Activated naive CD4-positive, alpha-beta T cell treated with anti-CD3 and anti-CD28 coated beads, Interleukin-2, amount 50 U/mL, for 72 hours (primary cell): ENCODE measurements around the gene NT5DC3. TPM values are rescaled to one million over a fixed set of nuclear protein-coding genes. Genes with fewer than 3 reads are reported as not detected.

ENCODE experiments used
- ATAC-seq, 2 donors: fragments of 150-1000 bp; cut with Tn5 transposase; 2 replicates each; pipeline ENCODE4 v1.10.0; 2021; ENCODE audit warnings: mild to moderate bottlenecking in 2 of 2, moderate library complexity in 2 of 2
- DNase-seq, 2 donors: peaks; one replicate each; pipeline ENCODE4 v3.0.0; 2021 to 2022; ENCODE audit warnings: low spot score in 2 of 2
- H3K27ac Mint-ChIP-seq, 2 donors: one replicate each; pipeline ENCODE4 v1.8.0; 2022; ENCODE audit warnings: mild to moderate bottlenecking in 2 of 2, mixed read lengths in 2 of 2
- H3K36me3 Mint-ChIP-seq, 2 donors: one replicate each; pipeline ENCODE4 v1.8.0; 2022; ENCODE audit warnings: mixed read lengths in 2 of 2
- H3K9me3 Mint-ChIP-seq, 2 donors: one replicate each; pipeline ENCODE4 v1.8.0; 2022; ENCODE audit warnings: mixed read lengths in 2 of 2
- total RNA-seq, 2 donors: library from RNA; stranded (reverse); gene quantifications; one replicate each; pipeline ENCODE4 v1.2.3, GENCODE V29; 2022

Gene NT5DC3
- total RNA-seq, 2 donors from 2014 or later = 5.4 to 6.7 TPM

DNA sequence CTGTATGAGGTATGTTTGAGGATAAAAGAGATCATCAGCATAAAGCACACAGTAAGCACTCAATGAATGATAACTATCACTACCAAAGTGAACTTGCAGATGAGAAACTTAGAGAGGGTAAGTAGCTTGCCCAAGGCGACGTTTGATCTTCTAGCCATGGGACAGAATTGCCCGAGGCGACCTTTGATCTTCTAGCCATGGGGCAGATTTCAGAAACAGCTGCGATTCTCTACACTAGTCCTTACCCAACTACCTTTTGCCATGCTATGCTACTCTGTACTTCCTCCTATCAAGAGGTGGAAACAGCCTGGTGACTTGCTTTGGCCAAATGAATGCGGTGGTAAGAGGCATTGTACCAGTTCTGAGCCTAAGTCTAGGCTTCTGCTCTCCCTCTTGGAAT, 23.7 kb upstream of the NT5DC3 start:
- DNase-seq = no peak
- Mint-ChIP-seq H3K27ac (no peak overlapping the region), H3K36me3 (no peaks in the 10 kb centered on the region), H3K9me3 (no peaks in the 10 kb centered on the region)
- no peak for ATAC-seq

DNA sequence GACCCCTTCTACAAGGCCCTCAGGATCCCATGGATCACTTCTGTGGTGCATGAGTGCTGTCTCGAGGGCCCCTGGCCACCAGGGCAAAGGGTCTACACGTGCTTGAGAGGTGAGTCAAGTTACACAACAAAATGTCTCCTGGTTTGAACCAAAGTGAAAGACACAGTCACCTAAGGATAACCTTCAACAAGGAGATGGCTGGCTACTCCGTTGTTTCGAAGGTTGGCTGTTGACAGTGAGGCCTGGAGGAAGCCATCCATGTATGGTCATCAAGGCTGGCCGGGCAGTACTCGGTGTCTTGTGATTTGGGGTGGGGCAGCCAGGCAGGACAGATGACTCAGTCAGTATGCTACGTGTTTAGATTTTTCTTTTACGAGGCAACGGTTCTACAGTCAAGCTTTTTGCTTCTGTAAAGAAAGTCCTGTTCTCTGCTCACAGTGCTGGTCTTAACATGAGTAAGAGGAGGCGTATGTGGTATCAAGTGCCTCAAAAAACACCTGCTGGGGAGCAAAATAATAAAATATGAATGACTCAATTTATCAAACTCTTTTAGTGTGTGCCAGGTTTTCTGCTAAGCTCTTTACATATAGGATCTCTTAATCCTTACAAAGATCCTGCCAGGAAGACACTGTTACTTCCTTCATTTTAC, 18.0 kb upstream of the NT5DC3 start:
- Mint-ChIP-seq H3K27ac (no peak overlapping the region), H3K9me3 (no peaks in the 10 kb centered on the region), H3K36me3 (no peaks in the 10 kb centered on the region)
- ATAC-seq (no peak), DNase-seq (no peak)

DNA sequence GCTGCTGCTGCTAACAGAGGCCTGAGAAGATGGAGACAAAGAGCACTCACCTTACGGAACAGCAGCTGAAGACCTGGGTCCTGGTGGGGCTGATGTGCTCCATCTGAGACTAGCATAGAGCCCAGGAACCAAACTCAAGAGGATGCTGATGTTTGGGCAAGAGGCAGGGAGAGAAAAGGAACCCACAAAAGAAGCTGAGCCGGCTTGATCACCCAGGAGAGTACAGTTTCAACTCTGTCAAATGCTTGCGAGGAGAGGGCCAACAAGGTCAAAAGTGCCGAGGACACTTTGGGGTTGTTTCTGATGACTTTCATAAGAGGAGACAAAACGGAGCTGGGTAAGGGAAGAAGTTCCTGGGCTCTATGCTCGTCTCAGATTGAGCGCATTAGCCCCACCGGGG, 17.3 kb upstream of the NT5DC3 start:
- no peak for DNase-seq
- H3K9me3 Mint-ChIP-seq = no peaks in the 10 kb centered on the region
- no peak for ATAC-seq
- H3K27ac Mint-ChIP-seq = no peak overlapping the region
- H3K36me3 Mint-ChIP-seq = no peaks in the 10 kb centered on the region

DNA sequence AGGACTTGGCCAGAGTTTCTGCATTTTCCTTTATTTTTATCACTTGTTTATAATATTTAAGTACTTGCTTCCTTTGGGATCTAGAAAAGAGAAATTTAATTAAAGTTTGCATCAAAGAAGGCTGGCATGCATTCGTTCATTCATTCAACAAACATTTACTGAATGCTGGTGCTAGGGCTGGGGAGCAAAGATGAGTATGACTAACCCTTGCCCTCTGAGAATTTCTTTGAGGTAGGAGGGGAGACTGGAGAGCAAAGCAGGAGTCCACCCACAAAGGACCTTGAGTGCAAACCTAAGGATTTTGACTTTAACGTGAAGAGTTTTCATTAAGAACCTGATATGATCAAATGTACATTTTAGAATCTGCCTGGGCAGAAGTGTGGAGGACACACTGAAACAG, 16.1 kb upstream of the NT5DC3 start:
- no peaks in the 10 kb centered on the region for H3K36me3 Mint-ChIP-seq
- DNase-seq (no peak), ATAC-seq (no peak)
- H3K27ac Mint-ChIP-seq = no peak overlapping the region
- no peaks in the 10 kb centered on the region for H3K9me3 Mint-ChIP-seq

DNA sequence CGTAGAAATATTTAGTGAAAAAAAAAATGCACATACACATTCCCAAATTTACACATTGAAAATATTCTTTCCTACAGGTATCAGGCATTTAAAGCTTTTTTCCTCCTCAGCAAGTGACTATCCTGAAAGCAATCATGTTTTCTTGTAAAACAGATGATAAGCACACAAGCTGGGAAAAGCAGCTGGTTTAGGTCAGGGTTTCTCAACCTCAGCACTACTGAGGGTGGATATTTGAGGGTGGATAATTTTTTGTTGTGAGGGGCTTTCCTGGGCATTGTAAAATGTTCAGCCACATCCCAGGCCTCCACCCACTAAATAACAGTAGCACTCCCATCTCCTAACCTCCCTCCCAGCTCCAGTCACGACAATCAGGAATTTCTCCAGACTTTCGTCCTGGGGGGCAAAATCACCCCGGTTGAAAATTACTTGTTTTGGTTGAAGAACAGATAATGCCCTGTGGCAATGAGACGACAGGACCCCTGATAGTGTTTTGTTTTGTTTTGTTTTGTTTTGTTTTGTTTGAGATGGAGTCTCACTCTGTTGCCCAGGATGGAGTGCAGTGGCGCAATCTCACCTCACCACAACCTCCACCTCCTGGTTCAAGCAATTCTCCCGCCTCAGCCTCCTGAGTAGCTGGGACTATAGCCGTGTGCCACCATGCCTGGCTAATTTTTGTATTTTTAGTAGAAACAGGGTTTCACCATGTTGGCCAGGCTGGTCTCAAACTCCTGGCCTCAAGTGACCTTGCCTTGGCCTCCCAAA, 15.0 kb upstream of the NT5DC3 start:
- no peak for ATAC-seq

DNA sequence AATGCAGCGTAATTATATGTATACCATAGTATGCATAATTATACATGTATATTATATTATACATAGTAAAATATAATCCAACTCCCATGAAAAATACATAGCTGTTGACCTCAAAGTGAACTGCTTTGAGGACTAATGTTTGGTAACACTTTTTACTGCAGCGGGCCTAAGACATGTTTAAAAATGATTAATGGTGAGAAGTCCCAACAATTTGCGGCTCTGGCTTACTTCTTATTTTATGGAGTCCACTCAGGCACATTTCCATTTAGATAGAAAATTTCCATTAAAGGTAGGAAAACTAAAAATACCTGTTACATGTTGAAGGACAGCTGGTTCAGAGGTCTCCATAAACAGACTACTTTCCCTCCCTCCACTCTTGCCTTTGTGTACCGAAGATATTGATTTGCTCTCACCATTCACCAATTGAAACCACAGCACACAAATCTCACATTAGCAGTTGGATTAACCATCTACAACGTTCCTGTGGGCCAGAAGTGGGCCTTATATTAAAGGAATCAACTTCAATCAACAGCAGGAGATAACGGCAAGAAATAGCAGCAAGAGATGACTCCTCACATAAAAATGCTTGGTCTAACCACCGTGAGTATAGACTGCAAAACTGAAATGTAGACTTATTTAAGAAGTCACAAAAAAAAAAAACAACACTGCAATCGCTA, 14.1 kb upstream of the NT5DC3 start:
- no peaks in the 10 kb centered on the region for H3K36me3 Mint-ChIP-seq
- H3K27ac Mint-ChIP-seq = no peak overlapping the region
- ATAC-seq = no peak
- no peak for DNase-seq
- H3K9me3 Mint-ChIP-seq = no peaks in the 10 kb centered on the region

More for the DNA sequence above, 15.0 kb upstream of the NT5DC3 start:
- Mint-ChIP-seq H3K27ac (no peak overlapping the region), H3K9me3 (no peaks in the 10 kb centered on the region), H3K36me3 (no peaks in the 10 kb centered on the region)
- no peak for DNase-seq

DNA sequence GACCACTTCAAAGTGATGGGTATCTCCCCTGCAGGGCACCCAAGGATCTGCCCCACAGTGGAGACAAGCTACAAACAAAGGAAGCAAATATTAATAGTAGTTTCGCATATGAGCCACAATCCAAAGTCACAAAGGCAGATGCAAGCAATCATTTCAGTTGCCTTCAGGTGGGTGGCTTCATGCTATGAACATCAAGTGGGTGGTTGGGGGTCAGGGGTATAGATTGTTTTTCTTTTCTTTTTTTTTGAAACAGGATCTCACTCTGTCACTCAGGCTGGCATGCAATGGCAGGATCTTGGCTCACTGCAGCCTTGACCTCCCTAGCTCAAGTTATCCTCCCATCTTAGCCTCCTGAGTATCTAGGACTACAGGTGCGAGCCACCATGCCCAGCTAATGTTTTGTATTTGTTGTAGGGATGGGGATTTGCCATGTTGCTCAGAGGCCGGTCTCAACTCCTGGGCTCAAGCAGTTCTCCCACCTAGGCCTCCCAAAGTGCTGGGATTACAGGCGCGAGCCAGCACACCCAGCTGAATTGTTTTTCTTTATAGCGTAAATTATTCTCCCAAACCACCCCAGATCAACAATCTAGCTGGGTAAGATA, 13.4 kb upstream of the NT5DC3 start:
- DNase-seq (no peak), ATAC-seq (no peak)
- Mint-ChIP-seq H3K9me3 (no peaks in the 10 kb centered on the region), H3K36me3 (no peaks in the 10 kb centered on the region), H3K27ac (no peak overlapping the region)

DNA sequence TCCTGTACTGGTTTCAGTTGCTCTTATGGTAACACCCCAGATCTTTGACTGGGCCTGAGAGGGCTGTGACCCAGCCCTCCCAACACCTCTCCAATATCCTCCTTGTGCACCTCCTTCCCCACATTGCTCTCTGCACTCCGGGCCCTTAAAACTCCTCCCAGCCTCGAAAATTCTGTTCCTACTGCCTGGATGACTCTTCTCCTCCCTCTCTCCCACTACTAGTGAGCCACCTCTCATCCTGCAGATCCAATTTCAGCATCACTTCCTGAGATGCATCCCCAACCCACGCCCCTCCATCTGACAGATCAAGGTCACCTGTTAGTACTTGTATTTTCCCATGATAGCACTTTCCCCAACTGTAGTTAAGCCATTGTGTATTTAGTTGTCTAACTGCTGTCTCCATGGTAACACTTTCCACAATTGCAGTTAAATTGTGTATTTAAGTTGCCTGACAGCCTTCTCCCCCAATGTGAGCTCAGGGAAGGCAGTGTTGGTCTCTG, 11.5 kb upstream of the NT5DC3 start:
- no peaks in the 10 kb centered on the region for H3K9me3 Mint-ChIP-seq
- ATAC-seq = no peak
- H3K36me3 Mint-ChIP-seq = no peaks in the 10 kb centered on the region
- DNase-seq = no peak
- no peak overlapping the region for H3K27ac Mint-ChIP-seq

DNA sequence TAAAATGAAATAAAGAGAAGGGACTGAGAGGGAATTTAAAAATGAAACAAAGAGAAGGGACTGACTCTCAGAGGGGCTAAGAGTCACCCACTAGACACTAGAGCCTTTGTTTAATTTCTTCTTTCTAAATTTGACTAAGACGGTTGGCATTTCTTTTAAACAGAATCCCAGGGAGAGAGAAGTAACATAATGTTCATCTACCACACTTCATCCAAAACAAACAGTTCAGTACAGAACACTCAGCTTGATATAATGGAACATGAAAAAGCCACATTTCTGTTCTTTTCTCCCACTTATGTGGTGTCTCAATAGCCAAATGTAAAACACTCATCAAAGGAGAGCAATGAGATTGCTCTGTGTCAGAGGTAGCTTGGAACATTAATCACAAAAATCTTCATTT, 10.1 kb upstream of the NT5DC3 start:
- peak in 1 of 2 donors; percentile 54 for ATAC-seq
- no peak for DNase-seq
- no peaks in the 10 kb centered on the region for H3K9me3 Mint-ChIP-seq
- H3K27ac Mint-ChIP-seq = peak overlapping the region in 1 of 2 donors; percentile 76
- no peaks in the 10 kb centered on the region for H3K36me3 Mint-ChIP-seq

DNA sequence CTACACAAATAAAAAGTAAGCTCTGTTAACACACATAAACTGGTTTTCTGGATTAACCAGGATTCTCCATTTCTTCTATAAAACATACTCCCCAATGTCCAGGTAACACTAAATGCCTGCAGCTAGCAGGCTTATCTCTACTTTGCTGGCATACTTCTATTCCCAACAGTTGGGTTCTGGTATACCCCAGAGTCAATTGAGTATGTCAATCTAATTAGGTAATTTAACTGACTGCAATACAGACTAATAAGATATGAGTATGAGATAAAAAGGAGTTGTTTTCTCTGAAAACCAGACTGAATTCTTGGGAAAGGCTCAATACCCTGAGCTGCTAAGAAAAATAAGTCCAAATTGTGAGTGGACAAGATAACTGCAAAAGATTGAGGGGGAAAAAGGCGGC, 9.4 kb upstream of the NT5DC3 start:
- no peak for DNase-seq
- no peak for ATAC-seq
- H3K36me3 Mint-ChIP-seq = no peaks in the 10 kb centered on the region
- H3K27ac Mint-ChIP-seq = no peak overlapping the region
- H3K9me3 Mint-ChIP-seq = no peaks in the 10 kb centered on the region

DNA sequence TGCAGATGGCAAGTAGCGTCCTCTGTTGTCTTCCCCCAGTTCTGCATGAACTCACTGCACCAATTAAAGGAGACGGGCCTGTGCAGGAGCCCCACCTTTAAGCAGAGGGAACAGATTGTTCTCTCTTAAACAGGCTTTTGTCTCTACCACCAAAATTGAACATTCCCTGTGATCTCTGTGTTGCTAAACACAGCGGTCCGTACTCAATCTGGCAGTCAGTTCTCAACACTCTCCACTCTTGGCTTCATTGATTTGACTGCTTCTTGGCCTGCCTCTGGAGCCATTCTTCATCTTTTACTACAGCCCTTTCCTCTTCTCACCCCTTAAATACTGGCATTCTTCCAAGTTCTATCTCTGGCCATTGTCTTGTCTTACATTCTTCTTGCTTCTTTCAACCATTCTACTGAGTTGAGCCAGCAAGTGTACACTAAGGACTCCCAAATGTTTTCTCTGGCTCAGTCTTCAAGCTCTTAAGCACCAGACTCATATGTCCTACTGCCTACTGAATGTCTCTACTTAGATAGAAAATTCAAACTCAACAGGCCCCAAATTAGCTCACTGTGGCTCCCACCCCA, 8.0 kb upstream of the NT5DC3 start:
- DNase-seq (no peak), ATAC-seq (no peak)
- Mint-ChIP-seq H3K36me3 (no peaks in the 10 kb centered on the region), H3K9me3 (no peaks in the 10 kb centered on the region), H3K27ac (no peak overlapping the region)

DNA sequence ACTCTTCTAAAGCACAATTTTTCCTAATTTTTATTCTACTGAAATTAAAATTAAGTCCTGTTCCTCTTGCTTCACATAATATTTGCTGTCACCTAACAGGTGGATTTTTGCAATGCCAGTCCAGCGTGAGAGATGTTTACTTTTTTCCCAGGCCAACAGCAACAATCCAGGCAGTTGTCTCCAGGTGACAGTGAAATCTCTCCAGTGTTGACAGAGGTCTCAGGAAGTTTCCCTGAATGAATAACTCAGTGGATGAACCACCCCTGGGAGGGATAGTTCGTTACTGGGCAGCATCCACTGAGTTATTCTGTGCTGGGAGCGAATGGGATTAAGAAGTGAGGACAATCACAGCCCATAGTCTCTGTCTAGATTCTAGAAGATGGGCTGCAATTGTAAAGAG, 7.1 kb upstream of the NT5DC3 start:
- no peak overlapping the region for H3K27ac Mint-ChIP-seq
- ATAC-seq (no peak), DNase-seq (no peak)
- no peaks in the 10 kb centered on the region for H3K36me3 Mint-ChIP-seq
- H3K9me3 Mint-ChIP-seq = no peaks in the 10 kb centered on the region

DNA sequence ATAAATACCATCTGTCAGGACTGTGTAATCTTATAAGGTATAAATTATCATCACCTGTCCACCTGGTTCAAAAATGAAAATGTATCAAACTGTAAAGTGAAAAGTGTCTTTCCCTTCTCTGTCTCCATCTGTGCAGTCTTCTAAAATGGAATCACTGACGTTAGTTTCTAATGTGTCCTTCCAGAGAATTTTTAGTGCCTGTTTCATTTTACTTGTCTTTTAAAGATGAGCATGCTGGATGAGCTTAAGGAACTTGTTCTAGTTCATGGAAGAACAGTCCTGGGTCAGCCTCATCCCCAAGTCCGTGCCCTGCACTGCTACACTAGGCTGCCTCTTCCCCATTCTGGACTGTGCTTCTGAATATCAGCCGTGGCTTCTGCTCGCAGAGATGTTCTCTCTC, 5.4 kb upstream of the NT5DC3 start:
- ATAC-seq (no peak), DNase-seq (no peak)
- H3K9me3 Mint-ChIP-seq = no peaks in the 10 kb centered on the region
- H3K27ac Mint-ChIP-seq = no peak overlapping the region
- no peaks in the 10 kb centered on the region for H3K36me3 Mint-ChIP-seq

DNA sequence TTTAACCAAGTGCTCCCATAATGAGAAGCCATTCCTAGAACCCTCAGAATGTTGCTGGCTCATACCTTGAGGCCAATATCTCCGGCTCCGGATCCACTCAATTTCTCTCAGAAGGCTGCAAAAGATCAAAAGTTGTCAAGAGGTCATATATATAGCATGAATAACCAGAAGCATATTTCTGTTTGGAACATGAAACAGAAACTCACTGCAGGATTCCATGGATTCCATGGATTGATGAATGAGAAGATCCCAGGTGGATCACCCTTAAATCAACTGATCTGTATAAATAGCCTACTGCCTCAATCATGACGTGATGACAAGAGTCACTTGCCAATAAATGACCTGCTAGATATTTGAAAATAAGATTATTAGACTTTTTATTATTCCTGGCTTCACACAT, 3.3 kb upstream of the NT5DC3 start:
- DNase-seq = no peak
- Mint-ChIP-seq H3K36me3 (no peaks in the 10 kb centered on the region), H3K27ac (no peak overlapping the region), H3K9me3 (no peaks in the 10 kb centered on the region)
- ATAC-seq = no peak

DNA sequence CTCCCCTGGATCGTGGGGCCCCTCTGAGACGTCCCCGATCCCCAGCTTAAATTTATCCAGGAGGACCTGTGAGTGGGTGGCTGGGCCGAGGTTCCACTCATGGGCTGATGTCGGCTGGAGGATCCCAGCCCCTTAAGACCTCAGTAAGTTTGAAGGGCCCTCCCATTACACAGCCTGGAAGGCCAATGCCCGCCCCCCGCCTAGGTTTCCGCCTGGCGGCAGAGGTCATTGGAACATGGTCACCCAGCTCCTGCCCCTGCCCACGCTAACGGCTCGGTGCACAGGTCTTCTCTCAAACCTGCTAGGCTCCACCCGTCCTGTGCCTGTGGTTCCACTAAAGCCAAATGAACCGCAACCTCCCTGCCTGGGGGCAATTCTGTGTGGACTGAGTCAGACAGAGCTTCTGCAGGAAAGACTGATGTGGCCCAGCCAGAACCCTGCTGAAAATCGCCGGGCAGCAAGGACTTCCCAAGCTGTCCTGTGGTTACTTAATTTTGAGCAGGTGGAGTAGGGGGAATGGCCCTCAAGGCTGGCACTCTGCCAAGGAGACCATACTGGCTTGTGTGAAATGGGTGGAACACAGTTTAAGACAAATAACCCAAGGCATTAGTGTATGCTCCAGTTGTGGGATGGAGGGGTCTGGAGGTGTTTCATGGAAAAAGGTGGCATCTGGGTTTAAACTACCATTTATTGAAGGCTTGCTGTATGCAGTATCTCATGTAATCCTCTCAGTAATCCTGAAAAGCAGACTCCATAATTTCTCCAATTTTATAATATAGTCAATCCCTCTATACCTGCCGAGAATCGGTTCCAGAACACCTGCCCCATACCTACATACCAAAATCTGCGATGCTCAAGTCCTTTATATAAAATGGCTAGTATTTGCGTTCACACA, 903 bp upstream of the NT5DC3 start:
- ATAC-seq (peak in 1 of 2 donors; percentile 74), DNase-seq (peak; percentile 27 to 85)
- Mint-ChIP-seq H3K36me3 (no peaks in the 10 kb centered on the region), H3K9me3 (no peaks in the 10 kb centered on the region), H3K27ac (peak overlapping the region; percentile 66 to 89)

DNA sequence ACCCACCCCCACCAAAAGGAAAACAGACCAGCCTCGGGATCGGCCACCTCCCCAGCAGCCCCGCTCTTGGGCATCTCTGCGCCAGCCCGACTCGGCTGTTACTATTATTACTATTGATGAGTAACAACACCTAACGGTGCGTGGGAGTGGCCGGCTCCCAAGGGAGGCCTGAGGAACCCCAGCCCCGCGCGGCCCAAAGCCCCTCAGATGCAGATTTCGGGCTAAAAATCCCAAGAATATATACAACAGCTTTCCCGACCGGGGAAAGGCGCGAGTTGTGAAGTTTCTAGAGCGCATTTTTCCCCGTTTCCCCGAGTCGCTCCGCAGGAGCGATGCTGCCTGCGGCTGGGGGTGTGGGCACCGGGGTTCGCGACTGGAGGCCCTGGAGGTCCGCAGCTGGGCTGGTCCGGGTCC, 565 bp downstream of the NT5DC3 start:
- Mint-ChIP-seq H3K36me3 (no peaks in the 10 kb centered on the region), H3K27ac (peak overlapping the region in 1 of 2 donors; percentile 88), H3K9me3 (no peaks in the 10 kb centered on the region)
- DNase-seq = peak in 1 of 2 donors; percentile 34
- ATAC-seq = peak; percentile 16 to 19
